ENCODE data around the gene CCDC13.

Gene CCDC13

GRCh38 chr3:42741796-42742195 lies 31.3 kb downstream of the CCDC13 start:
- no peak overlapping the region for H3K4me3 ChIP-seq (replicated peaks; ENCODE audit: insufficient read depth, low read length)
- no peak overlapping the region for H3K27ac ChIP-seq (replicated peaks)
- H3K27me3 ChIP-seq (ENCODE audit: insufficient read depth, poor library complexity, severe bottlenecking): no peaks in the 10 kb centered on the region
- TF ChIP-seq GABPA (IDR thresholded peaks at IDR 0.05; ENCODE audit: low read depth) (no peak), REST (IDR thresholded peaks at IDR 0.05; ENCODE audit: insufficient replicate concordance, low read depth) (no peak), SPI1 (IDR thresholded peaks at IDR 0.05; ENCODE audit: borderline replicate concordance, low read depth) (no peak), CTCF (IDR thresholded peaks at IDR 0.05; ENCODE audit: insufficient read depth, low read length) (no peak), POLR2AphosphoS5 (IDR thresholded peaks at IDR 0.05; ENCODE audit: low read depth) (no peak)
- no peak for DNase-seq (ENCODE audit: low read depth in 1 of 2, low spot score in 1 of 2)

- H3K4me3 ChIP-seq (replicated peaks; ENCODE audit: insufficient read depth, low read length): no peak overlapping the region
- no peaks in the 10 kb centered on the region for H3K27me3 ChIP-seq (ENCODE audit: insufficient read depth, poor library complexity, severe bottlenecking)
- DNase-seq (ENCODE audit: low read depth in 1 of 2, low spot score in 1 of 2): no peak
- TF ChIP-seq CTCF (IDR thresholded peaks at IDR 0.05; ENCODE audit: insufficient read depth, low read length) (no peak), POLR2AphosphoS5 (IDR thresholded peaks at IDR 0.05; ENCODE audit: low read depth) (no peak), REST (IDR thresholded peaks at IDR 0.05; ENCODE audit: insufficient replicate concordance, low read depth) (no peak), SPI1 (IDR thresholded peaks at IDR 0.05; ENCODE audit: borderline replicate concordance, low read depth) (no peak), GABPA (IDR thresholded peaks at IDR 0.05; ENCODE audit: low read depth) (no peak)
- H3K27ac ChIP-seq (replicated peaks): no peak overlapping the region
These were observed 33.5 kb downstream of the CCDC13 start for GRCh38 chr3:42739401-42740158.

GRCh38 chr3:42736531-42736930 lies 36.5 kb downstream of the CCDC13 start:
- Histone ChIP-seq H3K27me3 (ENCODE audit: insufficient read depth, poor library complexity, severe bottlenecking) (no peaks in the 10 kb centered on the region), H3K4me3 (replicated peaks; ENCODE audit: insufficient read depth, low read length) (no peak overlapping the region), H3K27ac (replicated peaks) (no peak overlapping the region)
- DNase-seq (ENCODE audit: low read depth in 1 of 2, low spot score in 1 of 2): no peak
- TF ChIP-seq REST (IDR thresholded peaks at IDR 0.05; ENCODE audit: insufficient replicate concordance, low read depth) (no peak), GABPA (IDR thresholded peaks at IDR 0.05; ENCODE audit: low read depth) (no peak), CTCF (IDR thresholded peaks at IDR 0.05; ENCODE audit: insufficient read depth, low read length) (no peak), SPI1 (IDR thresholded peaks at IDR 0.05; ENCODE audit: borderline replicate concordance, low read depth) (no peak), POLR2AphosphoS5 (IDR thresholded peaks at IDR 0.05; ENCODE audit: low read depth) (no peak)
